ENCODE data around the gene TSEN54.

Gene TSEN54

DNA sequence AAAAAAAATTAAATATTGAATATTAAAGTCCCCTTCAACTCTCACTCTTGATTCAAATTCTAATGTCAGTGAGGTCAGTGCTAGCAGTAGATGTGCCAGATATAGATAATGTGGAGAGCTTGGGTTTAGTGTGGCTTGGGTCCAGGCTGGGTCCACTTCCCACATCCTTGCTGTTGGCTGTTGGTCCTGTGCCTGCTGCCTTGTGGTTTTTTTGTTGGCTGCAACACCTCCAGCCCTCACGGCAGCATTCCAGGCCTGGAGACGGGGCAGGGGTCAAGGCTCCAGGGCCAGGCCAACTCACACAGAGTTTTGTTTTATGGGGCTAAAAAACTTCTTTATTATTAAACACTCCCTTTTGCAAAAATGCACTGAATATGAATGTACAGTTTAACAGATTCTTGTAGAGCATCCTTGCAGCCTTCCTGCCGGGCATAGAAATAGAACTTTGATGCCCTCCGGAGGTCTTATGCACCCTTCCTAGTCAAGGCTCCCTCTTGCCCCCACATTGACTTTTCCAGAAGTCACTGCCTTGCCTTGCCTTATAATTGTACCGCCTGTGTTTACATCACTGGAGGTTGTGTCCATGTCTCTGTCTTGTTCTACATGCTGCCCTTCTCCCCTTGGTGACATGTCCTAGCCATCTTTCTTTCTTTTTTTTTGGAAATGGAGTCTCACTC lies 45.7 kb downstream of the TSEN54 start:
- in situ Hi-C loops (cut with MboI; ENCODE audit: low sequenced_read_pairs): no loop called here

DNA sequence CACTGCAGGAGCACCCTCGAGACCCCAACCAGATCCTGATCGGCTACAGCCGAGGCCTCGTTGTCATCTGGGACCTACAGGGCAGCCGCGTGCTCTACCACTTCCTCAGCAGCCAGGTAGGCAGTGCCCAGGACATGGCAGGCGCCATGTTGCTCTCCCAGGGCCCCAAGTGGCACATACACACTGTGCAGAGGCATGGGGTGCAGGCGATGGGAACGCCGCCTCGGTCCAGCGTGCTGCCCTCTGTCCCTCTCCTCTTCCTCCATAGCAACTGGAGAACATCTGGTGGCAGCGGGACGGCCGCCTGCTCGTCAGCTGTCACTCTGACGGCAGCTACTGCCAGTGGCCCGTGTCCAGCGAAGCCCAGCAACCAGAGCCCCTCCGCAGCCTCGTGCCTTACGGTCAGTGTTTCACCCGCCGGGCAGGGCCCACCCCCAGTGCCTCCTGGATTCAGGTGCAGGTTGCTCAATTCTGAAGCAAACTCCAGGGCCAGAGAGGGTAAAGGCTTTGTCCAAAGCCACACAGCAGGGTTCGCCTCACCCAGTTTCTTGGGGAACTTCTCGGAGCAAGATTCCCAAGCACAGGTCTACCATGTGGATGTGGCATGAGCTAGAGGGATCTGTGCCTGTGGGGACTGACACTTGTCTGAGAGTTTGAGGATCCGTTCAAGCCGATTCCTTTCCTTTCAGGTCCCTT lies 46.9 kb downstream of the TSEN54 start:
- in situ Hi-C loops (cut with MboI; ENCODE audit: low sequenced_read_pairs): no loop called here

DNA sequence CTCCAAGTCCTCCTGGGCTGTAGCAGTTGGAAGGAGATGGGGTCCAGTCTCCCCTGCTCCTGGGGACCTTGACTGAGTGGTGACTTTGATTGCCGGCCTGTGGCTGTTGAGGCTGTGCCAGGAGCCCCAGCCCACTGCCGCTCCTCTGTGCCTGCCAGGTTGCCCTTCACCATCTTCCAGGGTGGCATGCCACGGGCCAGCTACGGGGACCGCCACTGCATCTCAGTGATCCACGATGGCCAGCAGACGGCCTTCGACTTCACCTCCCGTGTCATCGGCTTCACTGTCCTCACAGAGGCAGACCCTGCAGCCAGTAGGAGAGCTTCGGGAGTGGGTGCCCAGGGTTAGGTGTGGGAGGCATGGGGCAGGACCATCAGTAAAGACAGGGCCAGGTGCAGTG lies 47.9 kb downstream of the TSEN54 start:
- in situ Hi-C loops (cut with MboI; ENCODE audit: low sequenced_read_pairs): no loop called here

DNA sequence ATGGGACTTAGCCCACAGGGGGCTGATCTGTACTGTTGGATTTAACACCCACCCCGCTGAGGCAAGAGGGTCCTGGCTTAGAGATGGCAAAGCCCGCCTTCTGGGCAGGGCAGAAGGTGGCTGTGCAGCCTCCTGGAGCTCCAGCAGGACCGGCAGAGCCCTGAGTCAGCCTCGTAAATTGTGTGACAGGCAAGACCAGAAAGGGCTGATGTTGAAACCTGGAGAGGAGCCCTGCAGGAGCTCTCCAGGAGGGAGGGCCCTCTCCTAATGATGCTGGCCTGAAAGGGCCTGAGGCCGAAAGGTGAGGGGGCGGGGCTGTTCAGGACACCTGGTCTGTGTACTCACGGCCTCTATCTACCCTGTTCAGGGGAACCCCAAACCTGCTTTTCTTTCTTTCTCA lies 48.7 kb downstream of the TSEN54 start:
- in situ Hi-C loops (cut with MboI; ENCODE audit: low sequenced_read_pairs): no loop called here

DNA sequence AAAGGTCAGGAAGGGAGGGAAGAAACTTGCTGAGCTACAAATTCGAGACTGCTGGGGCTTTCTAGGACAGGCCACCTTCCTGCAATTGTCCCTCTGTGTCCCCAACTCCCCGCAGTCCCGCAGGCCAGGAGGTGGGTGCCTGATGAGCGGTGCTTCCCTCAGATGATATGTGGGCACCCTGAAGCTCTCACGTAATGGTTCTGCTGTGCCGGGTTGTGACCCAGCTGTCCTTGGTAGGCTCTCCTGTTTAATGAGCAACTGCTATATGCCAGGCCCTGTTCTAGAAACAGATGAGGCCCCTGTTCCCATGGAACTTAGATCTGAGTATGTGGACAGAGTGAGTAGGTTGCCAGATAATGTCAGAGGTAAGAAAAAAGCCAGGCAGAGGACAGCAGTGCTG lies 49.3 kb downstream of the TSEN54 start:
- in situ Hi-C loops (cut with MboI; ENCODE audit: low sequenced_read_pairs): no loop called here

DNA sequence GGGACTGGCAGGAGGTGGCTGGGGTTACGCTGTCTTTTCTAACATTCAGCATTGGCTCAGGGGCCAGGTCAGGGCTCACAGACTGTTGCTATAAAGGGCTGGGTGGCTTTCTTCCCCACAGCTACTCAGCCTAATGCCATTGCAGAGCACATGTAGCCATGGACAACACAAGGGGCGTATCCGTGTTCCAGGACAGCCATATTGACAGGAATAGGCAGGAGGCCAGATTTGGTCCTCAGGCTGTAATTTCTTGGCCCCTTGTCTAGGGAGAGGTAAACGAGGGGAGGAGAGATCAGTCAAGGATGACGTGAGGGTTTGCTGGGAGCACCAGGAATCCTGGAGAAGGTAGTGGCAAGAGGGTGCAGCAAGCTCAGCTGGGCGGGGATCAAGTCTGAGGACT lies 50.1 kb downstream of the TSEN54 start:
- in situ Hi-C loops (cut with MboI; ENCODE audit: low sequenced_read_pairs): no loop called here

DNA sequence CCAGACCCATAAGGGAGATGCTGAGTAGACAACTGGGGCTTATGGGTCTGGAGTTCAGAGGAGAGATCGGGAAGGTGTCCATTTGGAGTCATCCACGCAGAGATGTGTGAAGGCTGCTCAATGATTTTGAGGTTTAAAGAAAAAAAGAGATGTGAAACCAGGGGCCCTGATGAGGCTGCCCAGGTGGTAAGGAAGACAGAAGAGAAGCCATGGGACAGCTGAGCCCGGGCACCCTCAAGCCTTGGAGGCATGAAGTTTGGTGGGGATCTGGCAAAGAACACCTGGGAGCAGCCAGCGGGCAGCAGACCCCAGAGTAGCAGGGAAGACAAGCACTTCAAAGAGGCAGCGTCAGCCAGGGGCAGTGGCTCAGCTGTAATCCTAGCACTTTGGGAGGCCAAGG lies 50.5 kb downstream of the TSEN54 start:
- in situ Hi-C loops (cut with MboI; ENCODE audit: low sequenced_read_pairs): no loop called here

DNA sequence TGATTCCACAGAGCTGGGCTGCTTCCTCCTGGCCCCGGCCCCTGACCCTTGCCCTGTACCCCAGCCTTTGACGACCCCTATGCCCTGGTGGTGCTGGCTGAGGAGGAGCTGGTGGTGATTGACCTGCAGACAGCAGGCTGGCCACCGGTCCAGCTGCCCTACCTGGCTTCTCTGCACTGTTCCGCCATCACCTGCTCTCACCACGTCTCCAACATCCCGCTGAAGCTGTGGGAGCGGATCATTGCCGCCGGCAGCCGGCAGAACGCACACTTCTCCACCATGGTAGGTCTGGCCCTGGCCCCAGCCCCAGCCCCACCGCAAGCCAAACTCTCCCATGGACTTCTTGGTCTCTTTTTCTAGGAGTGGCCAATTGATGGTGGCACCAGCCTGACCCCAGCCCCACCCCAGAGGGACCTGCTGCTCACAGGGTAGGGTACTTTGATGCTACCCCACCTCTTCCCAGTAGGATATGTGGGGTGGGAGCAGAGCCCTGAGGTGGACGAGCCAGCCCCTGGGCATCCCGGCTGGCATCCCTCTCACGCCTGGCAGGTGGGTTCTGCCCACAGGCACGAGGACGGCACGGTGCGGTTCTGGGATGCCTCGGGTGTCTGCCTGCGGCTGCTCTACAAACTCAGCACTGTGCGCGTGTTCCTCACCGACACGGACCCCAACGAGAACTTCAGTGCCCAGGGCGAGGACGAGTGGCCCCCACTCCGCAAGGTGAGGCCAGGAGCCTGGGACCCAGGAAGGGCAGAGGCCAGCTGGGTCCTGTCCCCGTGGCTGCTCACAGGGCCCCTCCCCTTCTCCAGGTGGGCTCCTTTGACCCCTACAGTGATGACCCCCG lies 52.3 kb downstream of the TSEN54 start:
- in situ Hi-C loops (cut with MboI; ENCODE audit: low sequenced_read_pairs): no loop called here

DNA sequence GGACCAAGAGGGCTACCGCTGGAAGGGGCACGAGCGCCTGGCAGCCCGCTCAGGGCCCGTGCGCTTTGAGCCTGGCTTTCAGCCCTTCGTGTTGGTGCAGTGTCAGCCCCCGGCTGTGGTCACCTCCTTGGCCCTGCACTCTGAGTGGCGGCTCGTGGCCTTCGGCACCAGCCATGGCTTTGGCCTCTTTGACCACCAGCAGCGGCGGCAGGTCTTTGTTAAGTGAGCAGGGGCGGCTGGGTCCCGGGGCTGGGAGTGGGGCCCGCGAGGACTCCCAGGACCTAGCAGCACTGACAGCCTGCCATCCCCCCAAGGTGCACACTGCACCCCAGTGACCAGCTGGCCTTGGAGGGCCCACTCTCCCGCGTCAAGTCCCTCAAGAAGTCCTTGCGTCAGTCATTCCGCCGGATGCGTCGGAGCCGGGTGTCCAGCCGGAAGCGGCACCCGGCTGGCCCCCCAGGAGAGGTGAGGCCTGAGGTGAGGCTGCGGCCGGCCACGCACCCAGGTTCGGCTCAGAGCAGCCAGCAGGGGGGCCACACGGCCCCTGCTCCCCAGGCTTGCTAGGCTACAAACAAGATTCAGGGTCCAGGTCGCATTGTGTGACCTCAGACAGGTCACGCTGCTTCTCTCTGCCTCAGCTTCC lies 53.8 kb downstream of the TSEN54 start:
- in situ Hi-C loops (cut with MboI; ENCODE audit: low sequenced_read_pairs): no loop called here

DNA sequence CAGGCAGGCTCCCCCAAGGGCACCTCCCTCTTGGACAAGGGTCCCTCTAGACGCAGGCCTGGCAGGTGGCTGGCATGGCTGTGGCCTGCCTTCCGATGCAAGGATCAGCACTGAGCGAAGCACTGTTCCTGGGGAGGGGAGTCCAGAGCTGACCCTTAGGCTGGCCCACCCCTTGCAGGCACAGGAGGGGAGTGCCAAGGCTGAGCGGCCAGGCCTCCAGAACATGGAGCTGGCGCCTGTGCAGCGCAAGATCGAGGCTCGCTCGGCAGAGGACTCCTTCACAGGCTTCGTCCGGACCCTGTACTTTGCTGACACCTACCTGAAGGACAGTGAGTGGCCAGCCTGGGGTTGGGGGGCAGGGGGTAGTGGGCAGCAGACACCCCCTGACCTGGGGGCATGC lies 54.4 kb downstream of the TSEN54 start:
- in situ Hi-C loops (cut with MboI; ENCODE audit: low sequenced_read_pairs): no loop called here

DNA sequence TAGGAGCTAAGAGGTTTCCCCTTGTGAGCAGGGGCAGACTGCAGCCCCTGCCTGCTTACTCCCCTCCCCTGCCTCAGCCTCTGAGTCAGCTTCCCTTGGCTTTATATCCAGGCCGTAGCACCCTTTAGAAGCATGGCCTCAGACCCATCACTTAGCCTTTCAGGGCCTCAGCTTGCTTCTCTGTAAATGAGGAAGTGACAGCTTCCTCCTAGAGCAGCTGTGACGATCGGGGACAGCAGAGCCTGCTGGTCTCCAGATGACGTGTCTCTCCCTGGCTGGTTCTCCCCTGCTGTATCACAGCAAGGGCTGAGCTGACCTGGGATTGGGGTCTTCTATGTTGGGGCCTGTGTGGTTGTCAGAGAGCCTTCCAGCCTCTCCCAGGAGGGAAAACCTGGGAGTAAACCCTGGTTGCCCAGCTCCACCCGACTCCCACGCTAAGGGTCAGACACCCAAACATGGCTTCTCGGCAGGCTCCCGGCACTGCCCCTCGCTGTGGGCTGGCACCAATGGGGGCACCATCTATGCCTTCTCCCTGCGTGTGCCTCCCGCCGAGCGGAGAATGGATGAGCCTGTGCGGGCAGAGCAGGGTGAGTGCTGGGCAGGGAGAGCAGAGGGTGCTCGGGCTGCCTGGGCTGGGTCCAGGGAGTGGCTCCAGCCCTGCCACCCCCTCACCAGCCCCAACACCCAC lies 55.0 kb downstream of the TSEN54 start:
- in situ Hi-C loops (cut with MboI; ENCODE audit: low sequenced_read_pairs): no loop called here

DNA sequence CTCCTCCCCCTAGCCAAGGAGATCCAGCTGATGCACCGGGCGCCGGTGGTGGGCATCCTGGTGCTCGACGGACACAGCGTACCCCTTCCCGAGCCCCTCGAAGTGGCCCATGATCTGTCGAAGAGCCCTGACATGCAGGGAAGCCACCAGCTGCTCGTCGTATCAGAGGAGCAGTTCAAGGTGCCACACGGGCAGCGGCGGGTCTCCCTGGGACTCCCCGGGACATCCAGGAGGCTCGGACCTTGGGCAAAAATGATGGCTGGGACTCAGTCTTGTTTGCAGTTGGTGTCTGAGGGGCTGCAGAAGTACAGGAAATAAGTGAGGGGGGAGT lies 55.5 kb downstream of the TSEN54 start:
- in situ Hi-C loops (cut with MboI; ENCODE audit: low sequenced_read_pairs): no loop called here

DNA sequence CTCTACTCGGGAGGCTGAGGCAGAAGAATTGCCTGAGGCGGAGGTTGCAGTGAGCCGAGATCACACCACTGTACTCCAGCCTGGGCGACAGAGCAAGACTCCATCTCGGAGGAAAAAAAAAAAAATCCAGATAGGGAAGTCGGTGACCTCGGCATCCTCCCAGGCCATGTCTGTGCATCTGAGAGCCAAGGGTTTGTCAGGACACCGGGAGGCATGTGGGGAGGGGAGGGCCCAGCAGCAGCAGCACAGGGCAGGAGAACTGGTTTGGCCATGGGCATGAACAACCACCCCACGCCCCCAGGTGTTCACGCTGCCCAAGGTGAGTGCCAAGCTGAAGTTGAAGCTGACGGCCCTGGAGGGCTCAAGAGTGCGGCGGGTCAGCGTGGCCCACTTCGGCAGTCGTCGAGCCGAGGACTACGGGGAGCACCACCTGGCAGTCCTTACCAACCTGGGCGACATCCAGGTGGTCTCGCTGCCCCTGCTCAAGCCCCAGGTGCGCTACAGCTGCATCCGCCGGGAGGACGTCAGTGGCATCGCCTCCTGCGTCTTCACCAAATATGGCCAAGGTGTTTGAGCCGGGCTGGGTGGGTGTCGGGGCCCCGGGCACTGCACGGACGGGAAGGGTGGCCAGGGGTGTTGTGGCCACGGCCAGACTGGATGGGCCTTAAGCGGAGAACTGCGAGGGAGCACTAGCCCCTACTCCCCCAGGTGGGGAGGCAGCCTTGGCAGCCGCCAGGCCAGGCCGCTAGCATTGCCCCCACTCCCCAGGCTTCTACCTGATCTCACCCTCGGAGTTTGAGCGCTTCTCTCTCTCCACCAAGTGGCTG lies 56.6 kb downstream of the TSEN54 start:
- in situ Hi-C loops (cut with MboI; ENCODE audit: low sequenced_read_pairs): no loop called here

DNA sequence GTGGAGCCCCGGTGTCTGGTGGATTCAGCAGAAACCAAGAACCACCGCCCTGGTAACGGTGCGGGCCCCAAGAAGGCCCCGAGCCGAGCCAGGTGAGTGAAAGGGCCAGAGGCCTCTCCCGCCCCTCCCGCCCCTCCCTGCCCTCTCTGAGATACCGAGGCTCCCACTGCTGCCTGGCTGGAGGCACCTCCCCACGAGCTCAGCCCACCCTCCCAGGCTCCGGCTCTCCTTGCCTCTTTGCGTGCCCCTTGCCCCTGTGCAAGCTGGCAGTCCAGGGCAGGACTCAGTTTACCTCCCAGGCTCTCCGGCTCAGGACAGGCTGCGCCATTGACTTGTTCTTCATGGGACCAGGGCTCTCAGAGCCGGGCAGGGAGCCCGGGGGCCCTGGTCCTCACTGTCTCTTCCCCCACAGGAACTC lies 57.2 kb downstream of the TSEN54 start:
- in situ Hi-C loops (cut with MboI; ENCODE audit: low sequenced_read_pairs): no loop called here

DNA sequence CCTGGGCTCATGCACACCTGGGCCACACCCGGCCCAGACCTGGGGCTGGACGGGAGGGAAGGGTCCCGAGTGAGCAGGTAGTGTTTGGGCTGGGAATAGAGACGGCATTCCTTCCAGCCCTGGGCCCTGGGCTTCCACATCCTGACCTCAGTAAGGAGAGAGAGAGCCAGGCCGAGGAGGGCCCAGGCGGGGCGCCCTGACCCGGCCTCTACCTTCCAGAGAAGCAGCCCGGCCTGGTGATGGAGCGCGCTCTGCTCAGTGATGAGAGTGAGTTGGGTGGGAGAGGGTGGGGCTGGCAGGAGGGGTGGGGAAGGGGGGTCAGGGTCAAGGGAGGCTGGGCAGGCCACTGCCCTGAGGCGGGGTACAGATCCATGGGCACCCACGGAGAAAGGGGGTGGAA lies 57.7 kb downstream of the TSEN54 start:
- in situ Hi-C loops (cut with MboI; ENCODE audit: low sequenced_read_pairs): no loop called here

All from hTERT RPE-1 (cell line).